Stimulated activated CD8-positive, alpha-beta memory T cell treated with anti-CD3 and anti-CD28 coated beads, Interleukin-7, amount 100 ng/mL, for 1 hour (primary cell): Measurements from ENCODE around the gene TTC39C.
"Not testable (repeated sequence)": the region's sequence is repeated elsewhere in the genome, so short reads cannot be mapped to it uniquely, and the experiment has no call there.

ENCODE experiments used
- DNase-seq, 2 donors: peaks; one replicate each; pipeline ENCODE4 v3.0.0-alpha.2; 2020; ENCODE audit warnings: low read depth in 2 of 2

TTC39C gene

DNA sequence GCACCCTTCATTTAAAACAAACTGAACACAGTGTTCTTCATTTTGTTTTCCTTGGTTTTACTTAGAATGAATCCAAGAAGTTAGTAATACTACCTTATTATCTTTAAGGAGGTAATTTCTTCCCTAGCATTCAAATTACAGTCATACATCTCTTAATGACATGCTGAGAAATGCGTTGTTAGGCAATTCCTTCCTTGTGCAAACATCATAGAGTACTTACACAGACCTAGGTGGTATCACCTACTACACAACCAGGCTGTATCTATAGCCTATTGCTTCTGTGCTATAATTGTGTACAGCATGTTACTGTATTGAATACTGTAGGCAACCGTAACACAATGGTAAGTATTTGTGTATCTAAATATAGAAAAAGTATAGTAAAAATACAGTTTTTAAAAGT, 115.9 kb downstream of the TTC39C start:
- no peak for DNase-seq

- DNase-seq: no peak
These were observed 122.4 kb downstream of the TTC39C start for GRCh38 chr18:24136967-24137373.

DNA sequence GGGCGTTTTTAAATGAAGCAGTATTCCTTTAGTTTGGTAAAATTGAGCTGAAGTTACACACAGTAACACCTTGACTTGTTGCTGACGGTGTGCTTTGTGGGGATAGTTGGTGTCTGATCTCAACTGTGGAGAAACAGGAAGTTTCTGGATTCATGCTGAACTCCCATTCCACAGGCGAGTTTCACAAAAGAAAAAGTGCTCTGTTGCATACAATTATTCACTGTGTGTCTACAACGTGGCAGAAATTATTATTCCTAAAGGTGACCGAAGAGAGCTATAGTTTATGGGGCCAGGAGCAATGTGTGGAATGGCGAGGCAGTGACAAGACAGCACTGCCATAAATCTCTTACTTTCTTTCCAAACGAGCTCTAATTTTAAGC, 123.8 kb downstream of the TTC39C start:
- no peak for DNase-seq

GRCh38 chr18:24138789-24139616, 124.4 kb downstream of the TTC39C start, which contains the start of gene CABYR:
Gene CABYR (plus strand): TSS chr18:24139062. CDS start chr18:24143115, 4,053 bp downstream.
- DNase-seq: peak; percentile 25 to 48

DNA sequence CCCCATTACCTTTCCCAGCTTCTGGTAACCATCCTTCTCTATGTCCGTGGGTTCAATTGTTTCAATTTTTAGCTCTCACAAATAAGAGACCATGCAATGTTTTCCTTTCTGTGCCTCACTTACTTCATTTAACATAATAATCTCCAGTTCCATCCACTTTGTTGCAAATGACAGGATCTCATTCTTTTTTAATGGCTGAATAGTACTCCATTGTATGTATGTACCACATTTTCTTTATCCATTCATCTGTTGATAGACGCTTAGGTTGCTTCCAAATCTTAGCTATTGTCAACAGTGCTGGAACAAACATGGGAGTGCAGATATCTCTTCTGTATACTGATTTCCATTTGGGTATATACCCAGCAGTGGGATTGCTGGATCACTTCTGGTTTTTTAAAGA, 126.1 kb downstream of the TTC39C start:
- DNase-seq: no peak

DNA sequence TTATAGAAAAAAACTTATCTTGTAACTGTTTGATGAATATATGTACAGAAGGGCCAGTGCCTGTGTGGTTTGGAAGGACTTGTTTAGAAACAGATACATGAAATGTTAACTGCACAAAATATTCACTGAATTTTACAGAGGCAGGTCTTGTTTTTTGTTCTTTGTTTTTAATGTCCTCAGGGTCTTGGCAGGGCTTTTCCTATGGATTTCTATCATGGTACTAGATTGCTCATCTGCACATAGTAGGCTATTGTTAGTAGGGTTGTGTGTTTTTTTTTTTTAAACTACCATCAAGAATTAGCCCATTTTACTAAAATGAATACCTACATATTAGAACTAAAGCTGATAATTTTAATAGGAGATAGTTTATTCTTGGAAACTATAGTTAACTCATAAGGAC, 127.8 kb downstream of the TTC39C start:
- no peak for DNase-seq

GRCh38 chr18:24149591-24149990, 135.0 kb downstream of the TTC39C start:
- not testable (repeated sequence) for DNase-seq

GRCh38 chr18:24153397-24153796, 138.8 kb downstream of the TTC39C start:
- no peak for DNase-seq

GRCh38 chr18:24157855-24158254, 143.3 kb downstream of the TTC39C start:
- no peak for DNase-seq

GRCh38 chr18:24160086-24160485, 145.5 kb downstream of the TTC39C start:
- no peak for DNase-seq

DNA sequence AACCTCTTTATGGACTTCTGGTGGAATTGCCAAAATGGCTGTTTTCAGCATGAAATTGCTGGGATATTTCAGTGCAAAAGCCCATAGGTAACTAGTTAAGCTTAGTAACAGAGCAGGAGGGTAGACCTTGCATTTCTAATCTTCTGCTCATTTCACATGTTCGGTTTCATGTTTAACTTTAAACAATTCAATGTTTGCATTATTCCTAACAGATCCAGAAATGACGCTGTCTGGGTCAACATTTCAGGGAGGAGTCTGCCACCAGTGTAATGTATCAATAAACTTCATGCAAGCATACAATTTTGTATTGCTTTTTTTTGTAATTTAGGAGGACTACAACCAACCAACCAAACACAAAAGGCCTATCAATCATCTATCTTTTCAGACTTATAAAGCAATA, 146.8 kb downstream of the TTC39C start:
- no peak for DNase-seq

GRCh38 chr18:24168496-24168895, 153.9 kb downstream of the TTC39C start:
- no peak for DNase-seq

GRCh38 chr18:24170360-24170759, 155.8 kb downstream of the TTC39C start:
- no peak for DNase-seq

- DNase-seq: no peak
These were observed 159.4 kb downstream of the TTC39C start for GRCh38 chr18:24173997-24174396.

GRCh38 chr18:24176727-24177416, 162.3 kb downstream of the TTC39C start:
- DNase-seq: peak in 1 of 2 donors; percentile 5

DNA sequence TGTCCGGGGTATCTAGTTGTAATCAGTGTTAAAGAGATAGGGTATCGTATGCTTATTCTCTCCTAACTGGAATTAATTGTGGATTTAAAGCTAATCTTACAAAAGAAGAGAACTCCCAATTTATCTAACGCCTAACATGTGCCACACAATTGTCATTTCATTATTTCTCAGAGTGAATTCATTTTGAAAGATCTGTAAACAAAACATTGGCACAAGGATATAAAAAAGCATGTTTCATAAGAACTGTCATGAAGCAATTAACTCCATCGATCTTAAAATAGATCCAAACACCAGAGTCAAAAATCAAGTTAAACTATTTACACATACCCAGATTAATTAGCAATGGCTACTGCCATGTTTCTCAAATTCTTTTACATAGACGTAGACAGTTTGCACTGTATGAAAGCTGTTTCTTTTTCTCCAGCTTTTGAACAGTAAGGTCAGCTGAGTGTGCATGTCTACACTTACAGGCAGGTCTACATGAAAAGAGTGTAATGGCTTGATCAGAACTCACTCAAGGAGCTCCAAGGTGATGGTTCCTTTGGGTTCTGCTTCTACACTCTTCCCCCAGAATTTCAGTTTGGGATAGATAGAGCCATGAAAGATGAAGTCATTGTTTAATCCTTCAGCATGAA, 163.1 kb downstream of the TTC39C start:
- DNase-seq: no peak

DNA sequence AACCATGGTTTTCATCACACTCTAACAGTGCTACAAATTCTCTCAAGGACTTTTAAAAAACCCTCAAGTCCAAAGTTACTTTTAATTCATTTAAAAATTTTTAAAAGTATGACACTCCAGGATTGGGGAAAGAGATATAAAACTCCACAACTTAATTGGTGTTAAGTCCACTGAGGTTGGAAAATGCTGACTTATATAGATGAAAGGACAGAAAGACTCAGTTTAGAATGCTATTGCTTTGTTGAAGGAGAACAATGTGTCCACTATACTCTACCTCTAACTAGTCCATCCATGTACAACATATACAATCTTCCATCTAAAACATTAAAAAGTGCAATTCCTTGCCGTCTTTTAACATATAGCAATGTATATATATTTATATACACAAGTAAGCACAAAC, 165.5 kb downstream of the TTC39C start:
- no peak for DNase-seq

DNA sequence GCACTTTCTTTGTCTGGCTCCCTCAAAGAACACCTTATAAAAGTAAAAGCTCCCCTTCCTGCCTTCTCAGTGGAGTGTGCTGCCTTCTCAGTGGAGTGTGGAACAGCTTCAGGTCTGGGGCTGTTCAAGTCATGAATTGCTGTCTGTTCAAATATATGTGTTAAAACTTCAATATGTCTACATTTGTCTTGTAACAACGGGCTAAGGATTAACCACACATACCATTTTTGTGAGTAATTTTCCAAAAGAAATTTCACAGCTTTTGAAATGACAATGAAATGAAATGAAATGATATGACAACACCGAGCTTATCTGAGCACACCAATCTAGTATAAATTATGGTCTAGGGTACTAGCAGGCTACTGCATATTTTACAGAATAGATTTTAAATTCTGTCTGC, 167.3 kb downstream of the TTC39C start:
- DNase-seq: no peak
